DND-41 (cell line): ENCODE measurements around the gene ELL2.
A peak's percentile ranks its signal among the peaks of the same experiment; 100 is the strongest.

ENCODE experiments used
- ATAC-seq: fragments of 200-7000 bp; cut with Tn5 transposase; 3 replicates; pipeline ENCODE4 v1.9.1; 2021; ENCODE audit warnings: low read depth; ENCODE audit not compliant: insufficient read depth
- DNase-seq: peaks from one replicate; pipeline ENCODE4 v3.0.0-alpha.2; 2020
- H2AFZ ChIP-seq: 2 replicates; pipeline ENCODE4 v1.6.0; 2012; ENCODE audit warnings: low read depth, low read length
- H3K27ac ChIP-seq: 2 replicates; pipeline ENCODE4 v1.5.1; 2012; ENCODE audit warnings: low read length, inconsistent platforms
- H3K27me3 ChIP-seq: fragments of 200-600 bp; sonication (generic); 2 replicates; pipeline ENCODE4 v1.6.0; 2012; ENCODE audit warnings: low read length, mild to moderate bottlenecking, inconsistent platforms; ENCODE audit not compliant: insufficient read depth, poor library complexity
- H3K36me3 ChIP-seq: 2 replicates; pipeline ENCODE4 v1.5.1; 2012; ENCODE audit warnings: low read length, inconsistent platforms; ENCODE audit not compliant: insufficient read depth
- H3K4me1 ChIP-seq: 2 replicates; pipeline ENCODE4 v1.5.1; 2012; ENCODE audit warnings: mild to moderate bottlenecking, low read length; ENCODE audit not compliant: insufficient read depth
- H3K4me2 ChIP-seq: 2 replicates; pipeline ENCODE4 v1.6.0; 2012; ENCODE audit warnings: mild to moderate bottlenecking, moderate library complexity, low read length, inconsistent platforms; ENCODE audit not compliant: insufficient read depth
- H3K4me3 ChIP-seq, 2 experiments: fragments of 200-600 bp in 1 of 2; shearing (Covaris generic) in 1 of 2; 2 replicates each; pipeline ENCODE4 v1.5.1; 2012 to 2016; ENCODE audit warnings: inconsistent platforms in 2 of 2, low read length in 2 of 2, mild to moderate bottlenecking in 2 of 2, low read depth in 1 of 2, moderate library complexity in 1 of 2
- H3K79me2 ChIP-seq: 2 replicates; pipeline ENCODE4 v1.6.0; 2012; ENCODE audit warnings: low read length, inconsistent platforms; ENCODE audit not compliant: insufficient read depth
- H3K9ac ChIP-seq: 2 replicates; pipeline ENCODE4 v1.6.0; 2012; ENCODE audit warnings: low read depth, mild to moderate bottlenecking, inconsistent platforms, low read length, moderate library complexity
- H3K9me3 ChIP-seq: 2 replicates; pipeline ENCODE4 v1.5.1; 2012; ENCODE audit warnings: low read length, moderate library complexity, mild to moderate bottlenecking, inconsistent platforms; ENCODE audit not compliant: insufficient read depth, severe bottlenecking
- H4K20me1 ChIP-seq: 2 replicates; pipeline ENCODE4 v1.6.0; 2012; ENCODE audit warnings: low read length; ENCODE audit not compliant: insufficient read depth
- EZH2 ChIP-seq: IDR thresholded peaks from 3 replicates; pipeline ENCODE4 v1.6.1; 2012; ENCODE audit warnings: borderline replicate concordance, low read depth, mild to moderate bottlenecking, moderate library complexity, low read length, inconsistent platforms; ENCODE audit not compliant: severe bottlenecking
- TF ChIP-seq, protein P1 (sequence below): IDR thresholded peaks from 2 replicates; pipeline ENCODE4 v1.5.1; 2012; ENCODE audit warnings: borderline replicate concordance, low read length, moderate library complexity, mild to moderate bottlenecking; ENCODE audit not compliant: poor library complexity, severe bottlenecking; ENCODE audit errors: extremely low read depth

The ELL2 gene

DNA sequence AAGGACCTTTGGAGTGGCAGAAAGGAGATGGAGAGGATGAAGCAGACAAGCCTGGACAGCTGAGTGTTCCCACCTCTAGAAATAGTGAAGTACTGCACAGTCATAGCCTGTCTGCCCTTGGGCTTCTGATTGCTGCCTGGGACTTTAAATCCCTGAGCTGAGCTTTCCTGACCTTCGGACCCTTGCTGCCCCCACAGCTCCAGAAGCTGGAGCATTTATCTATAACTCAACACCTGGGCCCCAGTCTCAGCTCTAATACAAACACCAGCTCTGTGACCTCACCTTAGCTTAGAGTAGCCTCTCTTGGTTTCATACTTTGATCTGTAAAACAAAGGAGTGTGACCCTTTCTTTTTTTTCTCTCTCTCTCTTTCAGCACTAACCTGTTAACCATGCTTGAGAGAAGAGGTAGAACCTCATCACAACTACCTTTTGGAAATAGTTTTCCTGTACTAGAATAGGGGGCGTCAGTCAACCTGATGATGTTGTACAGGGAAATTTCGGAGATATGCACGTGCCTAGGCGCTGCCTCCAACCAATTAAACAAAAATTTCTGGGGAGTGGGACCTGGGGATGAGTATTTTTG lies 25.4 kb upstream of the ELL2 start:
- Histone ChIP-seq H3K27ac (no peak overlapping the region), H3K9ac (no peak overlapping the region), H3K79me2 (no peaks in the 10 kb centered on the region), H3K36me3 (no peaks in the 10 kb centered on the region), H3K27me3 (no peaks in the 10 kb centered on the region), H3K4me2 (no peak overlapping the region), H3K4me1 (peaks cover 3% of the 10 kb centered on the region; the same call in 1 of the 2 replicates), H4K20me1 (no peaks in the 10 kb centered on the region), H3K9me3 (no peaks in the 10 kb centered on the region), H2AFZ (0 out of 2 replicates have a peak overlapping the region, but pooled peaks have one; percentile 46), H3K4me3 (no peak overlapping the region)
- ATAC-seq (no peak; the same call in 2 of the 3 replicates), DNase-seq (no peak)
- TF ChIP-seq, protein P1, sequence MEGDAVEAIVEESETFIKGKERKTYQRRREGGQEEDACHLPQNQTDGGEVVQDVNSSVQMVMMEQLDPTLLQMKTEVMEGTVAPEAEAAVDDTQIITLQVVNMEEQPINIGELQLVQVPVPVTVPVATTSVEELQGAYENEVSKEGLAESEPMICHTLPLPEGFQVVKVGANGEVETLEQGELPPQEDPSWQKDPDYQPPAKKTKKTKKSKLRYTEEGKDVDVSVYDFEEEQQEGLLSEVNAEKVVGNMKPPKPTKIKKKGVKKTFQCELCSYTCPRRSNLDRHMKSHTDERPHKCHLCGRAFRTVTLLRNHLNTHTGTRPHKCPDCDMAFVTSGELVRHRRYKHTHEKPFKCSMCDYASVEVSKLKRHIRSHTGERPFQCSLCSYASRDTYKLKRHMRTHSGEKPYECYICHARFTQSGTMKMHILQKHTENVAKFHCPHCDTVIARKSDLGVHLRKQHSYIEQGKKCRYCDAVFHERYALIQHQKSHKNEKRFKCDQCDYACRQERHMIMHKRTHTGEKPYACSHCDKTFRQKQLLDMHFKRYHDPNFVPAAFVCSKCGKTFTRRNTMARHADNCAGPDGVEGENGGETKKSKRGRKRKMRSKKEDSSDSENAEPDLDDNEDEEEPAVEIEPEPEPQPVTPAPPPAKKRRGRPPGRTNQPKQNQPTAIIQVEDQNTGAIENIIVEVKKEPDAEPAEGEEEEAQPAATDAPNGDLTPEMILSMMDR, result no peak
- TF ChIP-seq EZH2, result no peak

DNA sequence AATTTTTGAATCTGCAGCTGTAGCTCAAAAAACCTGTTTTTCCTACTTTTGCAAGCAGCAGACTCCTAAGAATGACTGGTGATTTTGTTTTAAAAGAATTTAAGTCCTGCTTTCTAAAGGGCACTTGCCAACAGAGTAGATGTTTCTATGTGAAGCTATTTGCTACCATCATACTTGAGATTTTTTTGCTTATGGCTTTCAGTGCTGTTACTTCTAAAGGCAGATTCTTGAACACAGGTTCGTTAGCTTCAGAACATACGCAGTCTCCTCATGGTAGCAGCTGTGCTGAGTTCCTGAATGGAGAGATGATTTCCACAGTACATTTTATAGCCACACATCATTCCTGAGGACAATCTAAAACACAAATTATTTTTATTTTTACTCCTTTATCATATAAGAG lies 24.4 kb upstream of the ELL2 start:
- peaks cover 3% of the 10 kb centered on the region; the same call in 1 of the 2 replicates for H3K4me1 ChIP-seq
- H3K9ac ChIP-seq, result no peak overlapping the region
- H2AFZ ChIP-seq, result peak overlapping the region; percentile 39
- H3K27me3 ChIP-seq, result no peaks in the 10 kb centered on the region
- H4K20me1 ChIP-seq, result no peaks in the 10 kb centered on the region
- DNase-seq (no peak), ATAC-seq (no peak)
- TF ChIP-seq, protein P1, result no peak
- TF ChIP-seq EZH2, result no peak
- H3K4me3 ChIP-seq, result no peak overlapping the region
- no peak overlapping the region for H3K4me2 ChIP-seq
- H3K9me3 ChIP-seq, result no peaks in the 10 kb centered on the region
- H3K36me3 ChIP-seq, result no peaks in the 10 kb centered on the region
- no peaks in the 10 kb centered on the region for H3K79me2 ChIP-seq
- no peak overlapping the region for H3K27ac ChIP-seq

DNA sequence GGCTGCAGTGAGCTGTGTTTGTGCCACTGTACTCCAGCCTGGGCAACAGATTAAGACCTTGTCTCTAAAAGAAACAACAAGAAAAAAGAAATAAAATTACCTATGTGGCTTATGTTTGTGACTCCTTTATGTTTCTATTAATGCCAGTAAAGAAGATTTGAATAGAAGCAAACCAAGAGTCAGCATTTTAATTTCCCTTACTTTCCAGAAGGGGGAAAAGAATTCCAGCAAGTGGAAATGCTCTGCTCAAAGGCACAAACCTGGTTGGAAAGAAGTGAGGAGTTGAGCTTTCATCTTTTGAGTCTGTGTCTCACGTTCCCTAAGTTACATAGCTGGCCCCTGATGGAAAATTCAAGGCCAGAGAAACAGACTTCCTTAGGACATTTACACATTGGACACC lies 23.6 kb upstream of the ELL2 start:
- Histone ChIP-seq H3K9ac (no peak overlapping the region), H3K79me2 (no peaks in the 10 kb centered on the region), H4K20me1 (no peaks in the 10 kb centered on the region), H3K27me3 (no peaks in the 10 kb centered on the region), H3K4me1 (peaks cover 3% of the 10 kb centered on the region; the same call in 1 of the 2 replicates), H3K4me3 (no peak overlapping the region), H3K36me3 (no peaks in the 10 kb centered on the region), H3K4me2 (no peak overlapping the region), H3K9me3 (no peaks in the 10 kb centered on the region), H2AFZ (0 out of 2 replicates have a peak overlapping the region, but pooled peaks have one; percentile 8), H3K27ac (no peak overlapping the region)
- ATAC-seq (no peak), DNase-seq (no peak)
- TF ChIP-seq EZH2, result no peak
- TF ChIP-seq, protein P1, result no peak
